NCI-H1105 treated with DMSO at 0.1 percent for 48 hours (cell line): ENCODE results near the gene SRP54.
"Not testable (repeated sequence)": the region's sequence is repeated elsewhere in the genome, so short reads cannot be mapped to it uniquely, and the experiment has no call there.

Experiments
- DNase-seq: peaks from one replicate; lab custom pipeline; 2025; lab: John Stamatoyannopoulos, UW

The SRP54 gene

GRCh38 chr14:34982421-34983147, at the start of gene SRP54:
SRP54 (plus strand) TSS chr14:34982992; CDS start chr14:34996710, 13,718 bp downstream.
- DNase-seq: peak; percentile 98

- no peak for DNase-seq
Observed at GRCh38 chr14:34933301-34933700, 49.5 kb upstream of the SRP54 start.

GRCh38 chr14:34935488-34935887, 47.3 kb upstream of the SRP54 start:
- no peak for DNase-seq

- no peak for DNase-seq
Observed at GRCh38 chr14:34937442-34937841, 45.4 kb upstream of the SRP54 start.

GRCh38 chr14:34937876-34938275, 44.9 kb upstream of the SRP54 start:
- DNase-seq: no peak

- no peak for DNase-seq
Observed at GRCh38 chr14:34943506-34943905, 39.3 kb upstream of the SRP54 start.

- no peak for DNase-seq
Observed at GRCh38 chr14:34944744-34945143, 38.0 kb upstream of the SRP54 start.

GRCh38 chr14:34946699-34947098, 36.1 kb upstream of the SRP54 start:
- DNase-seq: no peak

GRCh38 chr14:34951286-34951685, 31.5 kb upstream of the SRP54 start:
- no peak for DNase-seq

GRCh38 chr14:34956931-34957330, 25.9 kb upstream of the SRP54 start:
- no peak for DNase-seq

- no peak for DNase-seq
Observed at GRCh38 chr14:34957771-34958286, 25.0 kb upstream of the SRP54 start.

GRCh38 chr14:34962106-34962505, 20.7 kb upstream of the SRP54 start:
- not testable (repeated sequence) for DNase-seq

- DNase-seq: no peak
Observed at GRCh38 chr14:34964977-34965764, 17.6 kb upstream of the SRP54 start.

GRCh38 chr14:34965912-34966311, 16.9 kb upstream of the SRP54 start:
- DNase-seq: no peak

- DNase-seq: no peak
Observed at GRCh38 chr14:34966413-34966812, 16.4 kb upstream of the SRP54 start.

- no peak for DNase-seq
Observed at GRCh38 chr14:34970665-34971064, 12.1 kb upstream of the SRP54 start.

GRCh38 chr14:34971381-34971780, 11.4 kb upstream of the SRP54 start:
- no peak for DNase-seq

- DNase-seq: no peak
Observed at GRCh38 chr14:34971801-34972200, 11.0 kb upstream of the SRP54 start.

- no peak for DNase-seq
Observed at GRCh38 chr14:34978444-34978843, 4.3 kb upstream of the SRP54 start.

GRCh38 chr14:34980337-34980900, 2.4 kb upstream of the SRP54 start:
- DNase-seq: no peak

- DNase-seq: no peak
Observed at GRCh38 chr14:34981743-34982420, 910 bp upstream of the SRP54 start.

- no peak for DNase-seq
Observed at GRCh38 chr14:34983148-34983760, 462 bp downstream of the SRP54 start.
